Measurements from ENCODE around the gene RBM47.
"Not testable (repeated sequence)": the region's sequence is repeated elsewhere in the genome, so short reads cannot be mapped to it uniquely, and the experiment has no call there.

RBM47 gene

DNA sequence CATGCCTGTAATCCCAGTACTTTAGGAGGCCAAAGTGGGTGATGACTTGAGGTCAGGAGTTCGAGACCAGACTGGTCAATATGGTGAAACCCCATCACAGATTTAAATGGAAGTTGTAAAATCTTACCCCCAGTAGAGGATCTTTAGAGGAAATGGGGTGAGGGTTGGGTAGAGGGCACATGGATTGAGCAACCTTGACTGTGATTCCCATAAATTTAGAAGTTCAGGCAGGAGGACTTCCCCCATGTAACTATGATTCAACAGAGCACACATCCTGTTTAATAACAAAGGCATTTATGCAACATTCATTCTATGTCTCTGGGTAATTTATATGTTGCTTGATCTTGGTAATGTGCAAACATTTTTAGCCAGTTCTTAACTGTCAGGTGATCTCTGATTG, 143.1 kb downstream of the RBM47 start:
- DNase-seq (ENCODE audit: low read depth) = no peak

DNA sequence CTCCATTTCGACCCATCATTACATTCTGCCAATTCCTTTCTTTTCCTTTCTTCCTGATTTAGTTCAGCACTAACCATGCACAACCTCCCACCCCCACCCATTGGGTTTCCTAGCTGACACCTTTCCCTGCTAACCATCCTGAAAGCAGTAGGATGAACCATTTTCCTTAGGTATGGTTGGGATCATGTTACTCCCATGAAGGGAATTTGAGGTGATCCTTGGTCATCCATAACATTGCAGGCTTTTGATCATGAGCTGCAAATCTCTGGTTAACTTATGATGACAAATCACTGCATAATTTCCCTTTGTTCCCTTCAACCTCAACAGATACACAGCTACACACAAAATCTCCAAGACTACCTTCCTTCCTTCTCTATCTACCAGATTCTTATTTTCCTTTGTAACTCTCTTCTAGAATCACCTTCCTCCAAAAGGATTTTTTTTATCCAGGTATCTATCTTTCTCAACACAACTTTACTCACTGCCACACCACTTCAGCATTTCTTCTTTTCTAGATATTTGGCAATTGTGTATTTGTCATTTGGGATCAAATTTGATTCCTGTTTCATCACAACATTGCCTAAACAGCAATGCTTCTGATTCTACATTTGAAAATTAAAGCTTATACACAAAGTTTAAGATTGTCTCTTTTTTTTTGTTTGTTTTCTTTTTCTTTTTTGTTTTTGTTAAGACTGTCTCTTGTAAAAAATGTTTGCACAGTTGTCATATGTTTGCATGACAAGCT, 145.1 kb downstream of the RBM47 start:
- DNase-seq (ENCODE audit: low read depth) = no peak

DNA sequence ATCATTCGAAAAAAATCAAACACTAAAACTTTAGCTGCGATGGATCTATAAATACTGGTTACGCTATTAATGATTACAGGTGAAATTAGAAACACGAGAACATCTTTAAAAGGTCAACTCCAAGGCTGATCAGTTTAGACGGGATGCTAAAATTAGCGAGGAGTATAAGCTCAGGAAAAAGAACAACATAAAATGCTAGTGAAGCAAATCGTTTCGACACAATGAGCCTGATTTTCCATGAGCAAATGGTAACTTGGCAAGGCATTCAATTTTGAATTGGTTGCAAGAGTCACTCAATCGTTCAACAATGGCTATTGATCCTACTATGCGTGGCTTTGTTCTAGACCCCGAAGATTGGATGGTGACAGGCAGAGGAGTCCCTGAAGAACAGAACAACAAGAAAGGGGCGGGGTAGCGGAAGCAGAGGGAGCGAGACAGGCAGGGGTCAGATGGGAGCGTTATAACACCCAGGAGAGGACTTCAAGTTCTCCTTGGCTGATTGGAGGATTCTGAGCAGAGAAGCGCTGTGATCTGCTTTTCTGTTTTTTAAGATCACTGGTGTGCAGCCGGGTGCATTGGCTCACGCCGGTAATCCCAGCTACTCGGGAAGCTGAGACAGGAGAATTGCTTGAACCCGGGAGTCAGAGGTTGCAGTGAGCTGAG, 146.5 kb downstream of the RBM47 start:
- DNase-seq (ENCODE audit: low read depth) = no peak

DNA sequence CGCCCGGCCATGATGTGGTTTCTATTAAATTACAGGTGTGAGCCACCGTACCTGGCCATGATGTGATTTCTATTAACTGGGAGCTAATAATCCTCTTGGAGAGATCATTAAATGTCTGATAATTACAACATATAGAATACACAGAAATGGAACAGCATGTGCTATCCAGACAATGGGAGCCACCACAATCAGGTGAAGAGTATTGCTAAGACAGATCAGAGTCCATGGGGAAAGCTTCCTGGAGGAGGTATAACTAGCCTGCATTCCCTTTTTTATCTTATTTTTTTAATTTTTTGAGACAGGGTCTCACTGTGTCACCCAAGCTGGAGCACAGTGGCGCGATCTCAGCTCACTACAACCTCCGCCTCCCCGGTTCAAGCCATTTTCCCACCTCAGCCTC, 147.7 kb downstream of the RBM47 start:
- DNase-seq (ENCODE audit: low read depth) = no peak

DNA sequence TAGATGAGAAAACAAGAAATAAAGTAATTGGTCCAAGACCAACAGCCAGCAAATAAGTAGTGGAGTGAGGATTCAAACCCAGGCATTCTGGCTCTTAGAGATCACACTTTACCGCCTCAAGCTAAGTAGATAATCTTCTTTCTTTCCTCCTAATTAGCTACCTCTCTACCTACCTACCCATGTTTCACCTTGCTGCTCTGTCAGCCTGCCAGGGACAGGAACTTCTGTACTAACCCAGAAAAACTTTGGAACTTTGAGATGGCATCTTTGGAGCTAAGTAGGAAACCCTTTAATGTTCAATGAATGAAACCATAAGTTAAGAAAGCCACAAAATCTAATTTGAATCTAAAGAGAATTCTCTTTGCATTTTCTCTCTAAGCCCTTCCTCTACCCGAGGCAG, 149.4 kb downstream of the RBM47 start:
- DNase-seq (ENCODE audit: low read depth) = no peak

DNA sequence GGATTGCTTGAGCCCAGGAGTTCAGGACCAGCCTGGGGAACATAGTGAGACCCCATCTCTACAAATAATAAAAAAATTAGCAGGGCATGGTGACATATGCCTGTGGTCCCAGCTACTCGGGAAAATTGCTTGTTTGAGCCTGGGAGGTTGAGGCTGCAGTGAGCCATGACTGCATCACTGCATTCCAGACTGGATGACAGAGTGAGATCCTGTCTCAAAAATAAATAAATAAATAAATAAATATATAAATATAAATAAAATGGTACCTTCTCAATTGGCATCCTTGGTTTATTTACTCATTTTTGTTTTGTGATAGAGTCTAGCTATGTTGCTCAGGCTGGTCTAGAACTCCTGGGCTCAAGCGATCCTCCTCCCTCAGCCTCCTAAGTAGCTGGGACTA, 150.3 kb downstream of the RBM47 start:
- no peak for DNase-seq (ENCODE audit: low read depth)

DNA sequence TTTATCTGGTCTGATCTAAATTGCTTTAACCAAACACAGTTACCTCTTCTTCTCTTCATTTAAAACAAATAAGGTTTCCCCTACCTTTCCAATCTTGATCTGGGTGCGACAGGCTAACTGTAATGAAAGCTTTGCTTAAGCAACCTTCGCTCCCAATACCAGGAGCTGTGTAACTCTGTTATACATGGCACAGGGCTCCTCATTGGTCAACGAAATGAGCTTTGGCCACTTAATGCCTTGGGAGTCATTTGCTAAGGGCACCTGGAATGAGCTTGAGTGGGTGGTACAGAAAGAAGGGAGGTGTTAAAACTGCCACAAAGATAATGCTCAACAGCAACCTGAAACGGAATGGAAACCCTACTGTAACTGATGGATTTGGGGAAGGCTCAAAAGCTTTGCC, 154.1 kb downstream of the RBM47 start:
- no peak for DNase-seq (ENCODE audit: low read depth)

DNA sequence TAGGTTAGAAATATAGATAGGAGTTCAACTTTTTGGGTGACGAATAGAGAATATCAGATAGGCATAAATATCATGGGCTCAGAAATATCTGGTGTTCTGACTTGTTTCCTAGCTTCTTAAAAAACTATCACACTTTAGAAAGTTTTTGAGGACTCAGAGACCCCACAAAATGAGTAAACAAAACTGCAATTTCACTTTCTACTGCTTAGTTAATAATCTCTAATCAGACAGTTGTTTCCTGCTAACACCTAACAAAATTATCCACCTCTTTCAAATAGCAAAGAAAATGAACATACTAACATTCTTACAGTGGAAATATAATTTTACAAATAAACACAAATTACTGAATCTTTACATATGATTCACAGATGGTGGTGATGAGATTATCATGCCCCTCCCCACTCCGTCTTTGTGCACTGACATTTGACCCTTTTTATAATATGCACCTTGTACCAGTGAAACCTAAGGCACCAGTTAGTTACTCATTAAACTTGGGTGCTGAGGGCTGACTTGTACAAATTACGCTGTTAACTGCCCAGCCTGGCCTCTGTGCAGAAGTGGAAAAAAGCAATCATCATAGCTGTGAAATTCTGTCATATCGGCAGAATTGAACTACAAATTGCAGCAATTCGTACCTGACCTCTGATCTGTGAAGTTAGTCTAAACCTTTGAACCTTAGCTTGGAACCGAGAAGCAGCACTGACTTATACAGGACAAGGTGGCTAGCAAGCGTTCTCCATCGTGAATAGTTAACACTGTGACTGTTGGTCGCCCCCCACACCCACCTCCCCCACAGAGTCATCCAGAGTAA, 155.9 kb downstream of the RBM47 start:
- DNase-seq (ENCODE audit: low read depth) = no peak

DNA sequence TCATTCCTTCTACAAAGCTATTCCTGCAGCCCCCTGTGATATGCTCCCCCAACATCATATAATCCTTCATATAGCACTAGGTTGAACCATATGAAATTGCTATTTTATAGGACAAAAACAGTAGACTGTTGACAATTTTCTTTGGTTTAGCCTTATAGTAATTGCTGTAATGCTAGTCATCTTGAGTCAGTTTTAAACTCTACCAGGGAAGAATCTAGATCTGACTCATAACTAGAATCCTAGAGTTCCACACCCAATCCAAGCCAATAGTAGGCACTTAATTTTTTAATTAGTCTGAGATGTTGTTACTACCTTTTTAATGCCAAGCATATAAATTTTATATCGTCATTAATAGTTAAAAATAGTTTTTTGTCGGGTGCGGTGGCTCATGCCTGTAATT, 157.7 kb downstream of the RBM47 start:
- DNase-seq (ENCODE audit: low read depth) = no peak

DNA sequence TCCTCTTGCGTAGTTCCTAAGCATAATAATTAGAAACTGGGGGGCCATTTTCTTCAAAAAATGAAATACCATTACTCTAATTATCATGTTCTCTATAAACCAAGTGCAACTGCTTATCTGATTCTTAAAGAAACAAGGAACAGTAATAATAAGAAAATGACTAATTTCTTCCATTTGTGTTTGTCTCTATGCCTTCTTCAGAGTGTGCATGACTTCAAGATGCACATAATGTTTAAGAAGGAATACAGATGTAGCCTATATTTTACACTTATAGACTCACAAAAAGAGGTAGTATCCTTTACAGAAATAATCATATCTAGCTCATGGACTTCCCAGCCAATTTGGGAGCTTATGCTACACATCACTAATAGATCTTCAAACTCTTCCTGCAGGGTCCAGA, 162.9 kb downstream of the RBM47 start:
- no peak for DNase-seq (ENCODE audit: low read depth)

DNA sequence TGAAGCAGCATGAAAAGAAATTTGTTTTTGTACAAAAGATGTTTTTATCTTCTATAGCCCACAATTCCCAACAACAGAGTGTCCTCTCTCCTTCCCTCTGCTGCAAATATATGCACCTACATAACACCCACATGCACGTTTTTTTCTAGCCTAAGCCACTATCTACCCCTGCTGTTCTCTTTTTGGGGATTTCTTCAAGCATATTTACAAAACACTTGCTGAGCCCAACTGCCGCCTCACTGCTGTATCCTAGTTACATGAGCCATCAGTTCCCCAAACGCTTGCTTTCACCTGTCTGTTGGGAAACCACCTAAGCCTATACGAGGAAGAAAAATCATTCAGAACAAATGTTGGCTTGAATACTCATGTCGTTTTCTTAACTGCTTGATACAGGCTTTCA, 167.3 kb downstream of the RBM47 start:
- DNase-seq (ENCODE audit: low read depth) = no peak

DNA sequence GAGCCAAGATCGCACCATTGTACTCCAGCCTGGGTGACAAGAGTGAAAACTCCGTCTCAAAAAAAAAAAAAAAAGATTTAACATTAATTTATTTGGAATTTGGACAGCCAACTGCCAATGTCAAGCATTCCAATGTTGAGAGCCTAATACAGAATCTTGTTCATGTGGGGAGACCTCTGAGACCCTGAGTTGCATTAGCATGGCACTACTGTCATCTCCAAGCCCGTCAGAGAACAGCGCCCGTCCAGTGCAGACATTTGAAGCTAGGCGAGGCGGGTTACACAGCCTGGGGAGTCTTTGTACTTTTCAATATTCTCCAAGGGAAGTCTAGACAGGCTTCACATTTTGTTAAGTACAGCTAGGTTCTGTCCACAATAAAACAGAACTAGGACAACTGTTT, 167.8 kb downstream of the RBM47 start:
- no peak for DNase-seq (ENCODE audit: low read depth)

DNA sequence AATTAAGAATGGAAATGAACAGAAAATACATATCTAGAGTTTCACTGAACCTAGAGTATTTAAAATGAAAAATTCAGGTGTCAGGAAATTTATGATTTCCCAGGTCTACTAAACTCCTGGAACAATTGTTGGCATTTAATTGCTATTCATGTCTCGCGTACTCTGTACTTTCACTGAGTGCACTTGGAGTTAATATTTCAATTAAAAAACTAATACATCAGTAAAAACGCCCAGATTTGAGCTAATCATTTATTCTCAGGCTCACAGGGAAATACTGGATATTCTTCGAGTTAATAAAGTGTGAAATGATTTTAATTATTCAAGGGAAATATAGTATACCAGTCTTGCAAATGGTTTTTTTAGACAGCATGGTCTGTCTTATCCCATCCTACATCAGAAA, 168.6 kb downstream of the RBM47 start:
- DNase-seq (ENCODE audit: low read depth) = no peak

DNA sequence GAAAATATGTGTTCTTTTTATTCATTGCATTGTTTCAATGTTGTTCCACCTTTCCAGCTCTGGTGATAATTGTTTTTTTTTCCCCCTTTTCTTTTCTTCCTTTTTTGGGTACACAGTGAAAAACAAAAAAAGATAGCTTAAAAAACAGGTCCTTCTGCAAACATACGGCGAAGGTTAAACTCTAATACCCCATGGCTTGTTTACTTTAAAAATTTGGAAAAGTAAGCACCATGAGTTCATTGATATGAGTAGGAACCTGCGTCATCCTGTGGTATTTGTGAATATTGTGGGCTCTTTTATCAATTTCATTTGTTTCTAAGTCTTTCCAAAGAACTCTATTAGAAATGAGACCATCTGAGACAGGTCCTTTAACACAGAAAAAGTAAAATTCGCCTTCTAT, 171.0 kb downstream of the RBM47 start:
- no peak for DNase-seq (ENCODE audit: low read depth)

DNA sequence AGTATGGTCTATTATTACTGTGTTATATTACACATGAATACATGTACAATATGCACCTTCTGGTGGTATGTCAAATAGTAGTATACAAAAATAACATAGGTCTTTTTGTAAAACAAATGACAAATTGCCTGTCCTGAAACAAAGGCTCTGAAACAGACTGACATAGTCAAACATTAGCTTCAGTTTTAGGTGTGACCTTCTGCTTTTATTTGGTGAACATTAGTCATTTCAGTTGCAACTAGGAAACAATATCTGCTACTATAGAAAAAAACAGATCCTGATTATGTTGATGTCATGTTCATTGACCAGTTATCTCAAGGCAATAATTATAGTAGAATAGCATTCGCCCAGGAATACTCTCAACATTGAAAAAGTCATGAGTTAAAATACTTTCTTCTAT, 171.6 kb downstream of the RBM47 start:
- no peak for DNase-seq (ENCODE audit: low read depth)

DNA sequence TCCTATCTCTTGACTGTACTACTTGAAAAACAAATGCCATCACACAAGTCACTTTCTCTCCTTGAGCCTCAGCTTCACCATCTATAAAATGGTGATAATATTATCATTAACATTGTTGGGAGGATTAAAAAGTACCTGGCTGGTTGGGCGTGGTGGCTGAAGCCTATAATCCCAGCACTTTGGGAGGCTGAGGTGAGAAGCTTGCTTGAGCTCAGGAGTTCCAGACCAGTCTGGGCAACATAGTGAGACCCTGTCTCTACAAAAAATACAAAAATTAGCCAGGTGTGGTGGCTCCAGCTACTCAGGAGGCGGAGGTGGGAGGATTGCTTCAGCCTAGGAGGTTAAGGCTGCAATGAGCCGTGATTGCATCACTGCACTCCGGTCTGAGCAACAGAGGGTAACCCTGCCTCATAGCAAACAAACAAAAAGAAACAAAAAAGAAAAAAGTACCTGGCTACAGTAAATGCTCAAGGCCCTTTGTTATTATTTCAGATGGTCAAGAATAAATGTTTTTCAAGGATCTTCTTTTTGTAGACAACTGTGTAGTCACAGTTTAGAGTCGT, 174.2 kb downstream of the RBM47 start:
- no peak for DNase-seq (ENCODE audit: low read depth)

DNA sequence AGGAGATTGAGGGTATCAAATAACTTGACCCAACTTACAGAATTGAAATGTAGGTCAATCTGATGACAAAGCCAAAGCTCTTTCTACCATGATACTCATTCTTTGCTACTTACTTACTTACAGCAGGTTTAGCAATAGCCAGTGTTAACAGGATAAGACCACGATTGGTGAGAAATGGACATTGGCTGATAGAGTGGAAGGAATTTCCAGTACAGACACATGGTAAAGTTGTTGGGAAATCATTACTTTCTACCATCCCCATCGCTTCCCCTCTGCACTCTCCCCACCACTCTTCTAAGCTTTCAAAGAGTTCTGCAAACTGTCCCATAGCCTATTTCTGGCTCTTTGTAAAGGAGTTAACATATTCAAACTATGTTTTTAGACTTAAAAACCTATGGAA, 174.8 kb downstream of the RBM47 start:
- no peak for DNase-seq (ENCODE audit: low read depth)

DNA sequence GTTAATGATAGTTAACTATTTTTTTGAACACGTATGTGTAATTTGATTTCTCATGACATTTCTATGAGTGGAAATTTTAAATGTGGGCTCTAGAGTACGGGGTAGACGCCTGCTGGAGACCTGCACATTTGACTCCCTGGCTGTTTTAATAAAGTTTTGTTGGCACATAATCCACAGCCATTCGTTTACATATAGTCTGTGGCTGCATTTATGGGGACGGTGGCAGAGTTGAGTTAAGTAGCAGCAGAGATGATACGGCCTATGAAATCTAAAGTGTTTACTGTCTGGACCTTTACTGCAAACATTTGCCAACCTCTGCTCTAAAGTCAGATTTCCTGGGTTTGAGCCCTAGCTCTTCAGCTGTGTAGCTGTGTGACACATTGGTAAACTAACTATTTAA, 175.8 kb downstream of the RBM47 start:
- DNase-seq (ENCODE audit: low read depth) = no peak

DNA sequence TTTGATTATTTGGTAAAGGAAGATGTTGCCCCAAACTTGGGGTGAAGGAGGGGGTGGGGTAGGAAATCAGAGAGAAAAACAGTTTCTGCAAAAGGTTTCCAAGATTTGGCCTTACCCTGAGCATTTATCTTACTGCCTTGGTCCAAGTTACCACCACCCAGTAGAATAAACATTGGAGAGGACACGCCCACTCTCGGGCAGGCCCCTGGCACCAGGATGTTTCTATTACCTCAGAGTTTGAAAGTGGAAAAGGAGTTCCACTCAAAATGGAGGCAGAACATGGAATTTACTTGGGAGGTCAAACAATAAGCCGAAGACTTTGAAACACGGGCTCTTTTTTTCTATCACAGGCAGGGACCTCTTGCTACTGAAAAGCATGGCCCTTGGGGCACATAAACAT, 180.8 kb downstream of the RBM47 start:
- no peak for DNase-seq (ENCODE audit: low read depth)

DNA sequence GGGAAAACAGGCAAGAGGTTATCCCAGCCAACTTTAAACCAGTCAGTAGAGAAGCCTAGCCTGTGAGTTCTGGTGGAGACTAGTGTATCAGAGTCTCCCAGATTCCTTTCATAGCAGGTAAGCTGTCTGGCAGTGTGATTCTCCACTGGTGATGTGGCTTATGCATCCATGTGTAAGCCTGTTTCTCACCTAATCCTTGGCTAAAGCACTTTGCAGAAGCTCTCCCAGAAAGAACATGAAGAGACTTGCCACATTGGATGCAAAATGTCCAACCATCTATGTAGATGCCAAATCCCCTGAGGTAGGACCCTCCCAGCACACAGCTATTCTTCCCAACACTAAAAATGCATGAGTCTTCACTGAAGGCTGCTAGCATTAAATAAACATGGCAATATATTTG, 182.8 kb downstream of the RBM47 start:
- no peak for DNase-seq (ENCODE audit: low read depth)

DNA sequence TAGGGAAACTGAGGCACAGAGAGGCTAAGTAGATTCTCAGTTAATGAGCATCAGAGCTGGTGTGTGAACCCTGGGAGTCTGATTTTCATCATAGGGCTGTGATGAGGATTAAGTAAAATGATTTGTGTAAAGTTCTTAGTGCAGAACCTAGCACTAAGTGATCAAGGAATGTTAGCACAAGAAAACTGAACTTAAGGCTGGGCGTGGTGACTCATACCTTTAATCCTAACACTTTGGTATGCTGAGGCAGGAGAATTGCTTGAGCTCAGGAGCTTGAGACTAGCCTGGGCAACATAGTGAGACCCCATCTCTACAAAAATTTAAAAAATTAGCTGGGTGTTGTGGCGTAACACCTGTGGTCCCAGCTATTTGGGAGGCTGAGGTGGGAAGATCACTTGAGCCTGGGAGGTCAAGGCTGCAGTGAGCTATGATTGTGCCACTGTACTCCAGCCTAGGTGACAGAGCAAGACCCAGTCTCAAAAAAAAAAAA, 183.4 kb downstream of the RBM47 start:
- DNase-seq (ENCODE audit: low read depth) = not testable (repeated sequence)

DNA sequence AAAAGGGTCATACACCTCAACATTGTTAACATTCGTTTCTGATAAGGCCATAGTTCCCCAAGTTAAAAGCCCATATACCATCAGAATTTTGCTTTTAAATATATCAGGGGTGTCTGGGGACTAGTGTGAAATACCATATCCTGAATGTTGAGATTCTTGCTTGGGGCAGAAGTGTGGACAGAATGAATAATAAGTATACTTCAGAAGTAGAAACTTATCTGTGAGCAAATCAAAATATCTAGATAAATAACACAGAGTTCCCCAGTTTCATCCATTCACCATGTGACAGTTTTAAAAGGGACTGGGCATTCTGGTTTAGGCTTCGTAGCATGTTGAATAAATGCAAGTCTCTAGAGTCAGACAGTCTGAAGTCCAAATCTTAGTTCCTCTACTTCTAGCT, 184.0 kb downstream of the RBM47 start:
- DNase-seq (ENCODE audit: low read depth) = no peak

DNA sequence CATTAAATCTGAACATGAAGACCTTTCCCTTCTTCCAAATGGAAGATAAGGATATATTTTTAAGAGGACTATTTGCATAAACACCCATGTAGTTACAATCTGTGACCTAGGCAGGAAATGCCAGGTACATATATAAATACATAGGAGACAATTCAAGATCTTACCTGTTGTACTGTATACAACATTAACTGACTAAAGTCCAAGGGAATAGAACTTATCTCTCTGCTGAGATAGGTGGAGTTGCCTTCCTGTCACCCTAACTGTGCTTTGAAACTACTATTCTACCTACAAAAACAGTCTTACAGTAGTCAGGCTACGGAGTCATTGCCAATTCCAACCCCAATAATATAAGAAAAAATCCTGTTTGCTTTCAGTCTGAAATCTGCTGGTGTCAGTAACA, 188.2 kb downstream of the RBM47 start:
- DNase-seq (ENCODE audit: low read depth) = no peak

Data from T-helper 22 cell (primary cell).